Suprapubic skin (tissue), 4 donors: ENCODE results near the gene ARRDC3.
"Not testable (repeated sequence)": the region's sequence is repeated elsewhere in the genome, so short reads cannot be mapped to it uniquely, and the experiment has no call there.

Experiments
- POLR2A ChIP-seq, 2 donors: fragments of 450-650 bp; IDR thresholded peaks; one replicate each; pipeline ENCODE4 v1.6.1; 2017; ENCODE audit warnings: antibody characterized with exemption in 2 of 2, mild to moderate bottlenecking in 2 of 2, moderate library complexity in 2 of 2
- POLR2AphosphoS5 ChIP-seq, 3 donors: sonication (generic); formaldehyde crosslinking; IDR thresholded peaks; one replicate each; pipeline ENCODE4 v1.6.1; 2017; ENCODE audit warnings: antibody characterized with exemption in 3 of 3
- TF ChIP-seq, protein P1 (sequence below), 2 donors: fragments of 200-600 bp in 1 of 2; fragments of 450-650 bp in 1 of 2; sonication (generic) in 1 of 2; IDR thresholded peaks; one replicate each; pipeline ENCODE4 v1.5.1; 2016 to 2019; ENCODE audit warnings: antibody characterized with exemption in 2 of 2, mild to moderate bottlenecking in 1 of 2, moderate library complexity in 1 of 2

DNA sequence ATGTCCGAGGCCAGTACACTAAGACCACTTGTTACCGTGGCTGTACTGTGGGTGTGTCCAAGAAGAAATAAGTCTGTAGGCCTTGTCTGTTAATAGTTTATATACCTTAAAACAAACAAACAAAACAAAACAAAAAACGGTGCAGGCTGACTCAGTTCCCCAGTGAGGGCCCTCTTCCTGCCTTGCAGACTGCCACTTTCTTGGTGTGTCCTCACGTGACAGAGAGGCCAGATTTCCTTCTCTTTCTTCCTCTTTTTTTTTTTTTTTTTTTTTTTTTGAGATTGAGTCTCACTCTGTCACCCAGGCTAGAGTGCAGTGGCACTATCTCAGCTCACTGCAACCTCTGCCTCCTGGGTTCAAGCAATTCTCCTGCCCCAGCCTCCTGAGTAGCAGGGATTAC is 28.2 kb downstream of the ARRDC3 start:
- TF ChIP-seq, protein P1, sequence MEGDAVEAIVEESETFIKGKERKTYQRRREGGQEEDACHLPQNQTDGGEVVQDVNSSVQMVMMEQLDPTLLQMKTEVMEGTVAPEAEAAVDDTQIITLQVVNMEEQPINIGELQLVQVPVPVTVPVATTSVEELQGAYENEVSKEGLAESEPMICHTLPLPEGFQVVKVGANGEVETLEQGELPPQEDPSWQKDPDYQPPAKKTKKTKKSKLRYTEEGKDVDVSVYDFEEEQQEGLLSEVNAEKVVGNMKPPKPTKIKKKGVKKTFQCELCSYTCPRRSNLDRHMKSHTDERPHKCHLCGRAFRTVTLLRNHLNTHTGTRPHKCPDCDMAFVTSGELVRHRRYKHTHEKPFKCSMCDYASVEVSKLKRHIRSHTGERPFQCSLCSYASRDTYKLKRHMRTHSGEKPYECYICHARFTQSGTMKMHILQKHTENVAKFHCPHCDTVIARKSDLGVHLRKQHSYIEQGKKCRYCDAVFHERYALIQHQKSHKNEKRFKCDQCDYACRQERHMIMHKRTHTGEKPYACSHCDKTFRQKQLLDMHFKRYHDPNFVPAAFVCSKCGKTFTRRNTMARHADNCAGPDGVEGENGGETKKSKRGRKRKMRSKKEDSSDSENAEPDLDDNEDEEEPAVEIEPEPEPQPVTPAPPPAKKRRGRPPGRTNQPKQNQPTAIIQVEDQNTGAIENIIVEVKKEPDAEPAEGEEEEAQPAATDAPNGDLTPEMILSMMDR (IDR thresholded peaks at IDR 0.05): not testable (repeated sequence)
- not testable (repeated sequence) for TF ChIP-seq POLR2A, POLR2AphosphoS5 (IDR thresholded peaks at IDR 0.05)
